ENCODE measurements around the gene WDR87.
A peak's percentile ranks its signal among the peaks of the same experiment; 100 is the strongest.
"Not testable (repeated sequence)": the region's sequence is repeated elsewhere in the genome, so short reads cannot be mapped to it uniquely, and the experiment has no call there.

WDR87 gene

GRCh38 chr19:37899966-37900365, 6.4 kb downstream of the WDR87 start:
- H3K4me3 ChIP-seq, result no peak overlapping the region
- no peak overlapping the region for H3K27ac ChIP-seq

DNA sequence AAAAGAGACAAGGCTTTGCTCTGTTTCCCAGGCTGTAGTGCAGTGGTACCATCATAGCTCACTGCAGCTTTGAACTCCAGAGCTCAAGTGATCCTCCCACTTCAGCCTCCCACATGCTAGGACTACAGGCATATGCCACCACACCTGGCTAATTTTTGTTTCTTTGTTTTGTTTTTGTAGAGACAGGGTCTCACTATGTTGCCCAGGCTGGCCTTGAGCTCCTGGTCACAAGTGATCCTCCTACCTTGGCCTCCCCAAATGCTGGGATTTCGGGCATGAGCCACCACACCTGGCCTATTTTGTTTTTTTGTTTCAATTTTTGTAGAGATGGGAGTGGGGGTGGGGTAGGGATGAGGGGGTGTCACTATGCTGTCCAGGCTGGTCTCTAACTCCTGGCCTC, 6.9 kb downstream of the WDR87 start:
- no peak overlapping the region for H3K4me3 ChIP-seq
- no peak overlapping the region for H3K27ac ChIP-seq

DNA sequence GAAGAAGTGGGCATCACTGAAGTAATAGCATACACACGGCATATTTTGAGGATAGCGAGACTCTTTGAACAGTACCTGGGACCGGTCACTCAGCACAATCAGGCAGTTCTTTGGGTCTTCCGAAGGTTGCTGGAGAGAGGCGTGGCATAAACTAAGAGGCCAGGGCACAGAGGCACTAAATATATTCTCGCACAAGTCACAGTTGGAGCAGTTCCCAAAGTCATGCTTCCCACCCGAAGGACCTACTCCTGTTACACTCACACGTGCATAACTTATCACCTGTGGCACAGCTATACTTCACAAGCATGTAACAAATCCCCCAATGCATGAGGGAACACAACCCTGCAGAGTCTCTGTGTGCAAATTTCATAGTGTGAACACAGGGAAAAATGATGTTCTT, 10.2 kb downstream of the WDR87 start:
- Histone ChIP-seq H3K27ac (no peak overlapping the region), H3K4me3 (no peak overlapping the region)

GRCh38 chr19:37893845-37894575, 12.4 kb downstream of the WDR87 start:
- no peak overlapping the region for H3K27ac ChIP-seq
- H3K4me3 ChIP-seq, result no peak overlapping the region

DNA sequence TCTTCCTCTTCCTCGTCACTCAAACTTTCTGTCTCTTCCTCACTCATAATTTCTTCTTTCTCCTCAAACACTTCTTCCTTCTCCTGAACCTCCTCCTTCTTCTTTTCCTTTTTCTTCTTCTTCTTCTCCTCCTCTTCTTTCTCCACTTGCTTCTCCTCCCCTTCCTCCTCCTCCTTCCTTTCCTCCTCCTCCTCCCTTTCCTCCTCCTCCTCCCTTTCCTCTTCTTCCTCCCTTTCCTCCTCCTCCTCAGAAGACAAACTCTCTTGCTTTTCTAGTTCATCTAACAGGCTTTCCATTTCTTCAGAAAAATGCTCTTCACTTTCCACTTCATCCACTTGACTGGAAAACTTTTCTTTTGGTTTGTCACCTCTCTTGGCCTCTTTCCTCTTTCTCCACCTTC, 19.8 kb downstream of the WDR87 start:
- Histone ChIP-seq H3K27ac (no peak overlapping the region), H3K4me3 (no peak overlapping the region)

DNA sequence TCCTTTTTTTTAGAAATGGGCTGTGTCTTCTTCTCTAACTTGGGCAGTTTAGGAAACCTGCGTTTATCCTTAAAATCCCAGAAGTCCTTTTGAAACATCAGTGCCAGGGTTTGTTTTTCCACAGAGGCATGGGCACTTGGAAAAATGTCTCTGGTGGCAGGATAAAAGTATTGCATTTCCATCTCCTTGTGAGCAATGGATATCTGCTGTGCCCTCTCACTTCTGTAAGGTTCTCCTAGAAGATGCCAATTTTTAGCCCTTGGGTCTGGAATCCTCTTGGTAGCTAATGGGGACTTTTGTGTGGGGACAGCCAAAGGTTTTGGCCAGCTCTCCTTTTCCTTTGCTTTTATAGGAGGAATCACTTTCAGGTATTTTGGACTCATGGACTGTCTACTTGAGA, 21.0 kb downstream of the WDR87 start:
- H3K4me3 ChIP-seq, result no peak overlapping the region
- no peak overlapping the region for H3K27ac ChIP-seq

GRCh38 chr19:37877147-37877546, 29.2 kb downstream of the WDR87 start:
- no peak overlapping the region for H3K4me3 ChIP-seq
- no peak overlapping the region for H3K27ac ChIP-seq

DNA sequence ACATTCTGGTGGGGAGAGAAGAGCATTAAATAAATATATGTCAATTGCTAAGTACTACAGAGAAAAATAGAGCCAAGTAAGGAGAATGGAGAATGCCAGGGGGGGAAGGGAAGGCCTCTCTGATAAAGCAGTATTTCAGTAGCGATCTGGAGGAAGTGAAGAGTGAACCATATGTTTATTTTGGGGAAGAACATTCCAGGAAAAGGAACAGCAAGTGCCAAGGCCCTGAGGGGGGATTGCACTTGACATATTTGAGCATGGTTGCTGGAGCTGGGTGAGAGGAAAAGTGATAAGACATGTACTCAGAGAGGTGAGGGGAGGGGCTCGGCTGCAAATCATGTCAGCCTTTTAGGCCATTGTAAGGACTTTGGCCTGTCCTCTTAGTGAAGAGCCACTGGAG, 30.4 kb downstream of the WDR87 start:
- Histone ChIP-seq H3K4me3 (no peak overlapping the region), H3K27ac (no peak overlapping the region)

DNA sequence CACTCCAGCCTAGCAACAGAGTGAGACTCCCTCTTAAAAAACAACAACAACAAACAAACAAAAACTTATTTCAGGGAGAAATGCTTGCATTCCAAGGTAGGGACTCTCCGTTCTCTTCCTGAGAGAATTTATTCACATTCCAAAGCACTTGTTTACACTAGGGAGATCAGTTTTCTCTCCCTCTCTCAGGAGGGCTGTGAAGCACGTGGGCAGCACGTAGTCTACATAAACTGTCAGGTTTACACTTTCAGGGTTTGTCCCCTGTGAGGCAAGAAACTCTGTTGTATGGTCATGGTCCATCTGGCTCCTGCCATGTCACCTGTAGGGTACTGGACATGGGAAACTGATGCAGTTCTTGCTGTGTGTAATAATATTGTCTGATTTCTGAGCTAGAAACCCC, 31.6 kb downstream of the WDR87 start:
- Histone ChIP-seq H3K4me3 (no peak overlapping the region), H3K27ac (no peak overlapping the region)

DNA sequence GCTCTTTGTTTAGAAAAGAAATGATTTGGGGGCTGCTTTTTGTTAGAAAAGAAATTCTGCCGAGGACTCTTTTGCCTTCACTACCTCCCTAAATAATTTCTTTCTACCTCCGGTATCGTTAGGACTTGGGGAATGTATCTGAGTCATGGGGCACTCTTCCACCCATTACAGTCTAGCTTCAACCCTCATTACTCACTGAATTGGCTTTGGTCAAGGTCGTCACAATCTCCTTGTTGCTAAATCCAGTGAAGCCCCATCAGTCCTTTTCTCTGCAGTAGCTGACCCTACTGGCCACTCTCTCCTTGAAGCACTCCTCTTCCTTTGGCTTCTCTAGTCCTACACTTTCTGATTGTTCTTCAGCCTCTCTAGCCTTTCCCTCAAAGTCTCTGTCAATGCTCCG, 34.0 kb downstream of the WDR87 start:
- H3K27ac ChIP-seq, result no peak overlapping the region
- H3K4me3 ChIP-seq, result no peak overlapping the region

GRCh38 chr19:37869766-37870340, 36.5 kb downstream of the WDR87 start:
- H3K27ac ChIP-seq, result no peak overlapping the region
- no peak overlapping the region for H3K4me3 ChIP-seq

- Histone ChIP-seq H3K4me3 (no peak overlapping the region), H3K27ac (peak overlapping the region in 2 of 21 experiments; percentile 19 to 42)
Measured at GRCh38 chr19:37867831-37868230, 38.6 kb downstream of the WDR87 start.

DNA sequence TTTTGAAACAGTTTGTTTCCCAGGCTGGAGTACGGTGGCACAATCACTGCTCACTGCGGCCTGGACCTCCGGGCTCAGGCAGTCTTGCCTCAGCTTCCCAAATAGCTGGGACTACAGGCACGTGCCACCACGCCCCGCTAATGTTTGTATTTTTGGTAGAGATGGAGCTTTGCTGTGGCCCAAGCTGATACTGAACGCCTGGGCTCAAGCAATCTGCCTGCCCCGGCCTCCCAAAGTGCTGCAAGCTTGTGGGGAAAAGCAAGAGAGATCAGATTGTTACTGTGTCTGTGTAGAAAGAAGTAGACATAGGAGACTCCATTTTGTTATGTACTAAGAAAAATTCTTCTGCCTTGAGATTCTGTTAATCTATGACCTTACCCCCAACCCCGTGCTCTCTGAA, 40.5 kb downstream of the WDR87 start:
- H3K27ac ChIP-seq, H3K4me3 ChIP-seq: not testable (repeated sequence)

DNA sequence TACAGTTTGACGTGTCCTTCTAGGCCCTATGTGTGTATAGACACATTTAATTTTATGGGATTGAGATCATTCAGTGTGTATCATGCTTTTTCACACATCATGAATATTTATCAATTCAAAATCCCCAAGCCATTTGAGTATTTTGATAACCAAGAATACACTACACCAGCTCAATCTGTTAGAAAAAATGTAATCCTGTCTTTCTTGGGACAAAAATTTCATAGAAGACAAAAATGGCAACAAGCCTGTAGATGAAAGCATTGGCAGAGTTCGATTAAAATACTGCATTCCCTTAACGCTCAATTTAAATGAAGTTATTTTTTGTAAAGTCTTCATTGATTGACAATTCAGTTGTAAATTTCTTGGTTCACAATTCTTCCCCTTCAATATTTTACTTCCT, 41.9 kb downstream of the WDR87 start:
- Histone ChIP-seq H3K4me3 (no peak overlapping the region), H3K27ac (no peak overlapping the region)

DNA sequence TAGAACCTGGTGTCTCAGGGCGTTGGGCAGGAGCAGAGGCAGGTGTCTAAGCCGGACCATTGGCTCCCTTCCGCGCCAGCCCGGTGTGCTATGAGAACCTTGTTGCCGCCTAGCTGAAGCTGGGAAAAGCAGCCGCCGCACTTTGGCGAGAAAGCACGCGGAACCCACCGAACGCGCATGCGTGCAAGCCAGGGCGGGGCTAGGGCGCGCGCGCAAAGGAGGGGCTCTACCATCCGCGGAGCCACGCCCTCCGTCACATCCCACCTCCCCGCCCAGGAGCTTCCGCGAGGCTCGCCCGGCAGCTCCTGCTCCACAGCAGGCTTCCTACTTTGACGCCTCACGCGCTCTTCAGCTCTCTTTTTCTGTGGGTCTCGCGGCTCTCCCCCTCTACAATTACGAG, 51.3 kb downstream of the WDR87 start:
- H3K4me3 ChIP-seq, result peak overlapping the region in 2 of 7 experiments; percentile 12 to 19
- H3K27ac ChIP-seq, result no peak overlapping the region

DNA sequence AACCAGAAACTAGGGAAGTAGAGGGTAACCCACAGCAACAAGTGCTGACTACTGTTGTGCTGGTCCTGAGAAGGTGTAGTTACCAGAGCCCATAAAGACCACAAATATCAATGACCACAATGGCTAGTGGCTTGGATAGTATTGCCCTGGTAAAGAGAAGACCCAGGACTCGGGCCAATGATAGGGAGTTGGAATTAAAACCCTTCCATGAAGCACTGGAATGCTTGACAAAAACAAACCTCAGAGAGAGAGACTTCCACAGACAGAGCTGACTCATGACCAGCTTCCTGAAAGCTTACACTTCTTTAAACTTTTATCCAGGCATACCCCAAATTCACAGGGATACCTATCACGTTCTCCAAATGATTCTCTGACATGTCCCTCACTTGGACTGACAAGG, 60.5 kb downstream of the WDR87 start:
- Histone ChIP-seq H3K27ac (no peak overlapping the region), H3K4me3 (no peak overlapping the region)
